Right renal pelvis (tissue), 4 donors: ENCODE measurements around the gene ARHGAP25. TPM values are rescaled to one million over a fixed set of nuclear protein-coding genes. Genes with fewer than 3 reads are reported as not detected.
"Not testable (repeated sequence)": the region's sequence is repeated elsewhere in the genome, so short reads cannot be mapped to it uniquely, and the experiment has no call there.

Experiments
- DNase-seq, 4 donors: peaks; one replicate each; pipeline ENCODE4 v3.0.0-alpha.2; 2013; ENCODE audit warnings: low read depth in 4 of 4, low spot score in 3 of 4, missing footprints in 1 of 4
- polyA plus RNA-seq, 4 donors: library from polyadenylated mRNA; unstranded; fragments of 120-200 nt; gene quantifications; one replicate each; pipeline ENCODE4 v1.2.1, GENCODE V29; 2013; ENCODE audit not compliant: insufficient read length in 4 of 4

Gene ARHGAP25
- polyA plus RNA-seq, 4 donors, result 5.2 to 9.8 (median 8.3) TPM

GRCh38 chr2:68790600-68790999 lies 56.0 kb downstream of the ARHGAP25 start:
- DNase-seq, result no peak

DNA sequence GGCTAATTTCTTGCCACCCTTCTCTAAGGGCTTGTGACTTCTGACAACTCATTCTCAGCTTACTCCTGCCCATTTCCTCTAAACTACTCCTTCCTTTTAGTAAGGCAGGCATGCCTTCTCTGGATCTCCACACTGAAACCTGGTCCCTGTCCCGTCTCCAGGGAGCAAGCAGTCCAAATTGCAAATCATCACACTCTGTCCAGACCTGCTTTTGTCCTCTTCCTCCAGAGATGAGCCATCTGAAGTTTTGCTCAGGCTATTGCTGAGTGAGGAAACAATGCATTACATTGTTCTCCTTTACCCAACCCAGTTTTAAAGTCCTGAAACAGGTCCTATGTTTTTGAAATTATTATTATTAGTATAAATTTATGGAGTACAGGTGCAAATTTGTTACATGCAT lies 57.3 kb downstream of the ARHGAP25 start:
- DNase-seq, result no peak

DNA sequence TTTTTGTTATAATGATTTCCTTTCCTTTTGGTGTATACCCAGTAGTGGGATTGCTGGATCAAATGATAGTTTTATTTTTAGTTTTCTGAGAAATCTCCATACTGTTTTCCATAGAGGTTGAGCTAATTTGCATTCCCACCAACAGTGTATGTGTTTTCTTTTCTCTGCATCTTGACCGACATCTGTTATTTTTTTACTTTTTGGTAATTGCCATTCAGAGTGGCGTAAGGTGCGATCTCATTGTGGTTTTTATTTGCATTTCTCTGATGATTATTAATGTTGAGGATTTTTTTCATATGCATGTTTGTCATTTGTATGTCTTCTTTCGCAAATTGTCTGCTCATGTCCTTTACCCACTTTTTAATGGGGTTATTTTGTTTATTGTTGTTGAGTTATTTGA lies 58.1 kb downstream of the ARHGAP25 start:
- DNase-seq, result no peak

DNA sequence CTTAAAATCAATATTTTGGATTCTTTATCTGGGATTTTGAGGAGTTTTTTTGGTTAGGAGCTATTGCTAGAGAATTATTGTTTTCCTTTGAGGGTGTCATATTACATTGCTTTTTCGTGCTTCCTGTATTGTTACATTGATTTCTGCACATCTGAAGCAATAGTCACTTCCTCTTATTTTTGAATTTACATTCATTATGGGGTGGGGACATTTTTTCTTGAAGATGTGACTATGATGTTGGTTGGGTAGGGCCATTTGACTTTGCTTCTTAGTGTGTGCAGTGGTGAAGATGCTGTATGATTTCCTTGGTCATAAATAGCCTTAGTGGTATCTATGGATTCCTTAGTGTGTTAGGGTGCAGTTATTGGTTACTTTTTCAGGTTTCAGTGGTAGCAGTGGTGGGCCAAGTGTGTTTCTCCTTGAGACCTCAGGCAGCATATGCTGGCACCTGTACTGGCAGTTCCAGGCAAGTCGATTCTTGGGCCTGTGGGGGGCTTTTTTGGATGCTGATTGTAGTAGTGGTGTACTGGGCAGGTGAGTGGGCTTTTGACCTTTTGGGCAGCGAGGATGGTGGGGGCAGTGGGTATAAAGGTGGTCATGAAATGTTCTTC lies 61.8 kb downstream of the ARHGAP25 start:
- DNase-seq, result no peak

GRCh38 chr2:68798569-68798968 lies 64.0 kb downstream of the ARHGAP25 start:
- no peak for DNase-seq

- no peak for DNase-seq
Observed at GRCh38 chr2:68799140-68800026, 64.8 kb downstream of the ARHGAP25 start.

- no peak for DNase-seq
Observed at GRCh38 chr2:68800027-68800401, 65.4 kb downstream of the ARHGAP25 start.

DNA sequence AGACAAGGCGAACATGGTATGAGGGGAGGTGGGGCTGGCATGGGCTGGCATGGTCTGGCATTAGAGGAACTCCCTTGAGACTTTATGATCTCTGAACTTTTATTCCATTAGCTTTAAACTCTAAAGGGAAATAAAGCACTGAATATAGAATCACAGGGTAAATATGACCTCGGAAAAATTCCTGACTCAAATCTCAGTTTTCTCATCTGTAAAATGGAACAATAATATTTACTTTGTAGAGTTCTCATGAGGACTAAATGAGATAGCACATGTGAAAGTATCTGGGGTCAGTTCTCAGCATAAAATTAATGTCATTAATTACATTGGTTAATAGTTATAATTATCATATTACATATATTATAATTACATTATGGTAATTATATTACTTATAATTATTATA lies 65.9 kb downstream of the ARHGAP25 start:
- DNase-seq, result no peak

DNA sequence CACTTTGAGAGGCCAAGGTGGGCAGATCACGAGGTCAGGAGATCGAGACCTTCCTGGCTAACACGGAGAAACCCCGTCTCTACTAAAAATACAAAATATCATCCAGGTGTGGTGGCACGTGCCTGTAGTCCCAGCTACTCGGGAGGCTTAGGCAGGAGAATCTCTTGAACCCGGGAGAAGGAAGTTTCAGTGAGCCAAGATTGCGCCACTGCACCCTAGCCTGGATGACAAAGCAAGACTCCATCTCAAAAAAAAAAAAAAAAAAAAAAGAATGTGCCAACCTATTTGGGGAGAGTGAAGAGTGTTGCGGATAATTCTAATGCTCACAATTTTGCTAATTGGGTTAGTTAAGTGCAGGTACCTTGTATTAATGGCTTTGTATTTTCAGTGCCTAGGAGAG lies 67.5 kb downstream of the ARHGAP25 start:
- DNase-seq, result not testable (repeated sequence)

DNA sequence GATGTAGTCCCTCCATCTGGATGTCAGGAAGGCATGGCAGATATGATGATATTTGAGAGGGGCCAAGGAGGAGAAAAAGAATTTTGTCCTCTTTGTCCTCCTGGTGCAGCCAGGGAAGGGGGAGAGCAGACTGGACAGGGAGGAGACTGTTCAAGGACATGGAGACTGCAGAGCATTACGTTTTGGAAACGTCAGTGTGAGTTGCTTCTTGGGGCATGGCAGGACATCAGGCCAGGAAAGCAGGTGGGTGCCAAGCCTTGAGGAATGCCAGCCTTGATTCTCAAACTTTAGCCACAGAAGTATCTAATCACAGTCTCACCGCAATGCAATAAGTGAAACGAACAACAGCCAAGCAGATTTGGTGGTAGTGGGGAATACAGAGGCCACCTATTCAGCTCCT lies 70.4 kb downstream of the ARHGAP25 start:
- DNase-seq, result no peak

DNA sequence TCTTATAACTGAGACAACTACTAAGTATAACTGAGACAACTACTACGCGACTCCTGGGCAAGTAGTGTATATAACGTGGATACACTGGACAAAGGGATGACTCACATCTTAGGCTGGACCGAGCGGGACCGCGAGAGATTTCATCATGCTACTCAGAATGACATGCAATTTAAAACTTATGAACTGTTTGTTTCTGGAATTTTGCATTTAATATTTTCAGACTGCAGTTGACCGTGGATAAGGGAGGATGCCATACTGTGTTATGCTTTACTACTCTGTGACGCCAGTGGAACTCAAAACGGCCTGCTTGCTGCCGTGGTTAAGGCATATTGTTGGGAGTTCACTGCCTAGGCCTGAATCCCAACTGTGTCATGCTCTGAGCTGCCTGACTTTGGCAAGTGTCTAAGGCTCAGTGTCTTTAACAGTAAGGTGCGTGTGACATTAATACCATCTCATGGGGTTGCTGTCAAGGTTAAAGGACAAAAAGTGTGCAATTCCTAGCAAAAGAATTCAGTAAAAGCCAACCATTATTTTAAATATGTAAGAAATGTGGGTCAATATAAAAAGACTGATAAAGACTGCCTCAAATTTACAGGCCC lies 72.0 kb downstream of the ARHGAP25 start:
- DNase-seq, result no peak

DNA sequence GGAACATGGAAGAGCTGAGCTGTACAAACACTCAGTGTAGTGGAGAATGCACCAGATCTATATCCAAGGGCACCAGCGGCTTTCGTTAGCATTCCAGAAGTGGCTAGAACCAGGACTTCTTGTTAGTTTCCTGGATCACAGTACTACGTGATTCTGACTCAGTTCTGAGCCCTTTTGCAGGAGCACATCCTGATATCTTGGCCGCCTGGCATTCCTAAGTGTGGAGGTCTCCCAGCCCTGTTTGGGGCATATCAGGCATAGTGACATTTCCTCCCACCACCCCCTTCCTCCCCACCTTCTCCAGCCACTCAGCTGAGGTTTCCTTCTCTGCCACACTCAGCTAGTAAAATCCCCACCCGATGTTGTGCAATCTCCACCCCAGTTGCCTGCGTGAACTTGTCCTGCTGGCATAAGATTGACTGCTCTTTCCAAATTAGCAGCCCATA lies 73.2 kb downstream of the ARHGAP25 start:
- DNase-seq, result no peak

- no peak for DNase-seq
Observed at GRCh38 chr2:68809324-68810240, 75.0 kb downstream of the ARHGAP25 start.

- DNase-seq, result no peak
Observed at GRCh38 chr2:68811364-68811763, 76.8 kb downstream of the ARHGAP25 start.

GRCh38 chr2:68812251-68812650 lies 77.6 kb downstream of the ARHGAP25 start:
- DNase-seq, result no peak

- no peak for DNase-seq
Observed at GRCh38 chr2:68813596-68813995, 79.0 kb downstream of the ARHGAP25 start.

DNA sequence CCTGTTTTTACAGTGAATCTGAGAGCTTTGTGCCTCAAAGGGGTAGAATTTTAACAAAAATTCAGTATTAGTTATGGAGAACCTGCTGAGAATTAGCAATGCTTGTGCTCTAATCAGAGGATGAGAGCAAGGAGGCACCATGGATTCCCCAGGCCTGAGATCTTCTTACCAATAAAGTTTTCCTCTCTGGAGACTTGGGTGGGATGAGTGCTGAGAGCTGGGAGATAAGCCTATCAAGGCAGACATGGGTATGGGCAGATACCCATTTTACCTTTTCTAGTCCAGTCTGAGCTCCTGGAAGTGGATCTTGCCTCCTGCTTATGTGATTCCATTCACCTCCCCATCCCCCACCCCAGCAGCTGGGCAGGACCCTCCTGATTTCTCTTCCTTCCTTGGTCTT lies 82.7 kb downstream of the ARHGAP25 start:
- DNase-seq, result no peak

DNA sequence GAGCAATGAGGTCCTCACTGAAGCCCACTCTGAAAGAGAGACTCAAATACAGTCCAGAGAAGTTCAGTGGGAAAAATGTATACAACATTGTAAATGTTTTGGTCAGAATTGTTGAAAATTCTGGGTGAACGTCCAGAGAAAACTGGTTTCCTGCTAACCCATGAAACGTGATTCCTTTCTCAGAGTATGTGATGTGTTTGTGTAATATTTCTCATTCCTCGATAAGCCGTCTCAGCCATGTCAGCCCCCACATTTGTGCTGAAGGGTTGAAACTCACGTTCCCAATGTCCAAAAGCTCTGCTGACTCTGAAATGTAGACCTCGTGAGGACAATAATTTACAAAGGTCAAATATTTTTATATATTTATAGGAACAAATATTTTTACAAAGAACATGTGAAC lies 84.9 kb downstream of the ARHGAP25 start:
- DNase-seq, result no peak

- DNase-seq, result no peak
Observed at GRCh38 chr2:68822207-68822872, 87.7 kb downstream of the ARHGAP25 start.

- no peak for DNase-seq
Observed at GRCh38 chr2:68824831-68825230, 90.2 kb downstream of the ARHGAP25 start.
